ENCODE measurements around the gene MED9. TPM values are rescaled to one million over a fixed set of nuclear protein-coding genes. Genes with fewer than 3 reads are reported as not detected.

Gene MED9
- total RNA-seq = 10.3 and 16.0 TPM in 2 replicates

GRCh38 chr17:17476865-17477467, at the start of gene MED9:
TSS of gene MED9 (plus strand) at chr17:17477000. CDS start at chr17:17477042, 42 bp downstream.

GRCh38 chr17:17496189-17497064, 19.6 kb downstream of the MED9 start, which contains the start of gene RASD1:
TSS of gene RASD1 (minus strand) at chr17:17496395. CDS start at chr17:17496181, 214 bp downstream.

Small RNA genes lying within 50 kb of the gene (small RNA-seq; reads per million reads assigned to genes)
- not detected for gene RF00019

Other genes starting within 250 kb of the MED9 start
- 62.8 and 79.4 TPM in 2 replicates for gene FLCN, start 239.8 kb upstream of the MED9 start, total RNA-seq
- gene COPS3, start 195.8 kb upstream of the MED9 start, total RNA-seq = 104 and 105 TPM in 2 replicates
- gene NT5M, start 173.6 kb upstream of the MED9 start, total RNA-seq = 2.2 and 3.7 TPM in 2 replicates
- gene RASD1, start 19.4 kb downstream of the MED9 start, total RNA-seq = 2.5 and 17.6 TPM in 2 replicates
- gene PEMT, start 114.7 kb downstream of the MED9 start, total RNA-seq = 42.2 and 50.3 TPM in 2 replicates
- gene RAI1, start 204.5 kb downstream of the MED9 start, total RNA-seq = 5.9 and 9.4 TPM in 2 replicates